Stomach (tissue), 4 donors: ENCODE measurements around the gene ARL8B.
"Not testable (repeated sequence)": the region's sequence is repeated elsewhere in the genome, so short reads cannot be mapped to it uniquely, and the experiment has no call there.

ENCODE experiments used
- CTCF ChIP-seq, 7 experiments: fragments of 450-650 bp in 4 of 7; fragments of 200-600 bp in 3 of 7; sonication (generic) in 3 of 7; IDR thresholded peaks; one replicate each; pipeline ENCODE4 v1.5.1; 2016 to 2019; ENCODE audit warnings: antibody characterized with exemption in 7 of 7, control low read depth in 2 of 7, mild to moderate bottlenecking in 1 of 7
- POLR2A ChIP-seq, 4 donors: fragments of 450-650 bp; IDR thresholded peaks; one replicate each; pipeline ENCODE4 v1.6.1; 2016; ENCODE audit warnings: antibody characterized with exemption in 4 of 4, control low read depth in 2 of 4, mild to moderate bottlenecking in 1 of 4, moderate library complexity in 1 of 4
- POLR2AphosphoS5 ChIP-seq, 3 donors: sonication (generic); formaldehyde crosslinking; IDR thresholded peaks; one replicate each; pipeline ENCODE4 v1.6.1; 2016; ENCODE audit warnings: antibody characterized with exemption in 3 of 3

- not testable (repeated sequence) for TF ChIP-seq POLR2A, CTCF, POLR2AphosphoS5 (IDR thresholded peaks at IDR 0.05)
These were observed 39.9 kb upstream of the ARL8B start for GRCh38 chr3:5081973-5082788.
